GM12874 (cell line): ENCODE results near the gene UBR3.

Experiments used
- TF ChIP-seq, protein P1 (sequence below): IDR thresholded peaks from 2 replicates; pipeline ENCODE4 v1.5.1; 2011; ENCODE audit warnings: low read depth, mild to moderate bottlenecking, control low read depth, low read length, moderate library complexity; ENCODE audit not compliant: insufficient read depth

UBR3 gene

DNA sequence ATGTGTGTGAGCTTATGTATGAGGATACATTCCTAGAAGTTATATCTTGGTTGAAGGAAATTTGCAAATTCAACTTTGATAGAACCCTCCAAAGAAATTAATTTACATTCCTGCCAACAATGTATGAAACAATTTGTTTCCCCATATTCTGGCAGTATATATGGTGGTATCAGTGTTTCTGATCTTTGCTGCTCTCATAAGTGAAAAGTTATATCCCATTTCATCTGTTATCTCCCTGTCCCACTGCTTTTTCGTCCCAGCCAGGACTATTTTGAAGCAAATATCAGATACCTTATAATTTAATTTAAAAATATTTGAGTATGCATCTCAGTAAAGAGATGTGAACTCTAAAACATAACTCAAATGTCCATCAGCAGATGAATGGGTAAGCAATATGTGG, 7.1 kb downstream of the UBR3 start:
- TF ChIP-seq, protein P1, sequence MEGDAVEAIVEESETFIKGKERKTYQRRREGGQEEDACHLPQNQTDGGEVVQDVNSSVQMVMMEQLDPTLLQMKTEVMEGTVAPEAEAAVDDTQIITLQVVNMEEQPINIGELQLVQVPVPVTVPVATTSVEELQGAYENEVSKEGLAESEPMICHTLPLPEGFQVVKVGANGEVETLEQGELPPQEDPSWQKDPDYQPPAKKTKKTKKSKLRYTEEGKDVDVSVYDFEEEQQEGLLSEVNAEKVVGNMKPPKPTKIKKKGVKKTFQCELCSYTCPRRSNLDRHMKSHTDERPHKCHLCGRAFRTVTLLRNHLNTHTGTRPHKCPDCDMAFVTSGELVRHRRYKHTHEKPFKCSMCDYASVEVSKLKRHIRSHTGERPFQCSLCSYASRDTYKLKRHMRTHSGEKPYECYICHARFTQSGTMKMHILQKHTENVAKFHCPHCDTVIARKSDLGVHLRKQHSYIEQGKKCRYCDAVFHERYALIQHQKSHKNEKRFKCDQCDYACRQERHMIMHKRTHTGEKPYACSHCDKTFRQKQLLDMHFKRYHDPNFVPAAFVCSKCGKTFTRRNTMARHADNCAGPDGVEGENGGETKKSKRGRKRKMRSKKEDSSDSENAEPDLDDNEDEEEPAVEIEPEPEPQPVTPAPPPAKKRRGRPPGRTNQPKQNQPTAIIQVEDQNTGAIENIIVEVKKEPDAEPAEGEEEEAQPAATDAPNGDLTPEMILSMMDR = no peak

DNA sequence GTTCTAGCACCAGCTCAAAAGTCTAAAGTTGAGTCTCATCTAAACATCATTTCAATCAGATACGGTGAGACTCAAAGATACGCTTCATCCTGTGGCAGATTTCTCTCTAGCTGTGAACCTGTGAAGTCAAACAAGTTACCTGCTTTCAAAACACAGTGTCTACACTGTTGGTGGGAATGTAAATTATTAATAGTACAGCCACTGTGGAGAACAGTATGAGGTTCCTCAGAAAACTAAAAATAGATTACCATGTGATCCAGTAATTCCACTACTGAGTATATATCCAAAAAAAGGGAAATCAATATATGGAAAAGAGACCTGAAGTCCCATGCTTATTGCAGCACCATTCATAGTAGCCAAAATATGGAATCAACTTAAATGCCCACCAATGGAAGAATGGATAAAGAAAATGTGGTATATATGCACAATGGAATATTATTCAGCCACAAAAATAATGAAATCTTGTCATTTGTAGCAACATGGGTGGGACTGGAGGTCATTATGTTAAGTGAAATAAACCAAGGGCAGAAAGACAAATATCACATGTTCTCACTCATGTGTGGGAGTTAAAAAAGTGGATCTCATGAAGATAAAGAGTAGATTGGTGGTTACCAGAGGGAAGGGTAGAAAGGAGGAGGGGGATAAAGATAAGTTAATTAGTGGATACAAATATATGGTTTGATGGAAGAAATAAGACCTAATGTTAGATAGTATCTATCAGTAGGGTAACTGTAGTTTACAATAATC, 11.7 kb downstream of the UBR3 start:
- TF ChIP-seq, protein P1 = no peak

DNA sequence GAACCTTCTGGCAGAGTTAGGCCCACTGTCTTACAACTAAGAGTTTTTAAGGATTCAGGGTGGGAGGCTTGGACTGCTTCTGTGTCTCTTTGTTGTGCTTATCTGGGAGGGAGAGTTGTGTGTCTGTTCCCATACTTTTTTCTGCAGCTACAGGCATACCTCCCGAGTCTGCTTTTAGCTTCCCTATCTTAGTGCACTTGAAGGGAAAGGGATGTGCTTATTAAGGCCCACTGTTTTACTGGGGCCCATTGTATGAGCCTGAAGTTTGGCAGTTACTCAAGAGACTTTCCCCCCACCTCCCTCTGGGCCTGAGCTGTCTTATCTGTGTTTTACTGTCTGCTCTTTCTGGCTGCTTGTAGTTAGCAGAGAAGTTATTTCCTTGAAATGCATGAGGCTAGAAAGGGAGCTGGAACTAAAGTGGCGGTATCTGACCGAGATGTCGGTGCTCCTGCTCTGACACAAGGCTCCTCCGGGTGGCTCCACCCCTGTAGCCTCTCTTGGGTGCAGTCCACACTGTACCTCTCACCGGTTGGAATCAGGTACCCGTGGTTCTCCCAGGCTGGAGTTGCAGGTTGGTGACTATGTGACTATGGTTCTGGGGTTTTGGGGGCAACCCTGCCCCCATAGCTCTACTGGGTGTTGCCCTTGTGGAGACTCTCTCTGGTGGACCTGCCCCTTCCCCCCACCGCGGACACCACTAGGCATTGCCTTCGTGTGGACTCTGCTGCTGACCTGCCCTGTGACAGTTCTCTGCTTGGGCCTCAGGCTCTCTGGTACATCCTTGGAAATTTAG, 12.9 kb downstream of the UBR3 start:
- TF ChIP-seq, protein P1 = no peak

DNA sequence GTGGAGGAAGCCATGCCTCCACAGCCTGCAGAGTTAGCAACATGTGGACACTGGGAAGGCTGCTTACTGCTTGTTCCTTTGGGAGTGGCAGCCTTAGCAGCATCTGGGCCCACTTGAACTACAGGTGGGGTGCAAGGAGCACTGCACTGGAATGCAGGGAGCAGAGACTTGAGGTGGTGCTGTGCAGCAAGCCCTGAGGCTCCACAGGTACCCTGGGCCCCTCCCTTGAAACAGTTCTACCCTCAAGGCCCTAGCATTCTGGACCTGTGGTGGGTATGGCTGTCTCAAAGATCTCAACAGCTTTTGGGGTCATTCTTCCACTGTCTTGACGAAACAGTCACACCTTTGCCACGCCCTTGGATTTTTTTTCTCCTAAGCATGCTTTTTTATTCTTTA, 13.5 kb downstream of the UBR3 start:
- TF ChIP-seq, protein P1 = no peak

DNA sequence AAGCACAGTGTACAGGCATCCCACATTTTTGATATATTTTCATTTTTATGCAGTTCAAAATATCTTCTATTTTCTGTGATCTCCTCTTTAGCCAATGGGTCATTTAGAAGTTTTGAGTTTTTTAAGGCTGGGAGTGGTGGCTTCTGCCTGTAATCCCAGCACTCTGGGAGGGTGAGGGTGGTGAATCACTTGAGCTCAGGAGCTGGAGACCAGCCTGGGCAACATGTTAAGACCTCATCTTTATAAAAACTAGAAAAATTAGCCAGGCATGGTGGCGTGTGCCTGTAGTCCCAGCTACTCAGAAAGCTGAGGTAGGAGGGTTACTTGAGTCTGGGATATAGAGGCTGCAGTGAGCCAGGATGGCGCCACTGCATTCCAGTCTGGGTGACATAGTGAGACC, 17.8 kb downstream of the UBR3 start:
- TF ChIP-seq, protein P1 = no peak

DNA sequence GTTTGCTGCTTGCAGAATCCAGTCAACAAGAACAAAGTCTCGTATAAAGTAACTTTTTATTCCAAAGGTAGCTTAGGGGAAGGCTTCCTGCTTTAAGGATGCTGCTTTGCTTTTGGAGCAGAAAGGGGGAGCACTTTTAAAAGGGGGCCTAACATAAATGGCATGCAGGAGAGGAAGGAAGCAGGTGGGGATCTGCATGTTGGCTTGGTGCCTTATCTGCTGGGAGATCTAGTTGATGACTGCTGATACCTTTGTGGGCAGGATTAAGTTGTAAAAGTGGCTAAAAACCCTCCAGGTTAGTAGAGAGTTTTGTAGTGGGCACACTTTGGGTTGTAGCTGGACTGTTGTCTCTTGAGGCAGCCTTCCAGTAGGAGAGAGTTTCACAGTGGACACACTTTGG, 22.5 kb downstream of the UBR3 start:
- TF ChIP-seq, protein P1 = no peak

DNA sequence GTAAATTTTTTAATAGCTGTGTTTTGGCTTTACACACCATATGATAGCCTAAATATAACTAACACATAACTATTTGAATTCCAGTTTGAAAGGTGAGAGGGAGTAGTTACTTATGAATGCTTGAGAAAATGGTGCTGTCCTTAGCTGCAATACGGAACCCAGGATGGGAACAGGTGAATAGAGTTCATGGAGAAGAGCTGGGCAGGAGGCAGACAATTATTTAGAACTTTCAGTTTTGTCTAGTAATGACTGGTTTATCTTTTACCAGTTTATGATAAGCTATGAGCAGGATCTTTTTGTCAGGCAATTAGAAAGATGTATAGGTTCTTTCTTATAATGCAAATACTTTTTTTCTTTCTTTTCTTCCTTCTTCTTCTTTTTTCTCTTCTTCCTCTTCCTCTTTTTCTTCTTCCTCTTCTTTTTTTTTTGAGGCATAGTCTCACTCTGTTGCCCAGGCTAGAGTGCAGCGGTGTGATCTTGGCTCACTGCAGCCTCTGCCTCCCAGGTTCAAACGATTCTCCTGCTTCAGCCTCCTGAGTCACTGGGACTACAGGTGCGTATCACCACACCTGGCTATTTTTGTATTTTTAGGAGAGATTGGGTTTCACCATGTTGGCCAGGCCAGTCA, 25.9 kb downstream of the UBR3 start:
- TF ChIP-seq, protein P1 = no peak
